Measurements from ENCODE around the gene USH1C.

USH1C gene

DNA sequence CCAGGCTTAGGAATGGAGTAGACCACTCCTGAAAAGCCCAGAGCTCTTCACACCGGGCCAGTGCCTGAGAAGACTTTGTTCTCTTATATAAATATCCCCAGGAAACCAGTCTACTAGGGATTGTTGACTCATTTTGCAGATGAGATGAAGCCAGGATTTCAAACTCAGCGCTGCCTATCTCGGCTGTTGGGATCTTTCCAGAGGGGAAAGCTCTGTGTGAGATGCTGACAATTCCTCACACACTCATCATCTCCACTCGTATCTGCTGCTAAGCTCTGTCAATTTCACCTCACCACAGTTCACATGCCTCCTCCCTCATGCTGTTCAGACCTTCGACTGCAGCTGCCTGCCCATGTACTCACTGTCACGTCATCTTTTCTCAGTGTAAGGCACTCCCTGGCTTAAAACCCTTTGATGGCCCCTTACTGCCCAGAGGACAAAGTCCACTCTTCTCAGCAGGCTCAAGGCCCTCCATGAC, 12.5 kb downstream of the USH1C start:
- H3K27ac Mint-ChIP-seq = no peak overlapping the region

GRCh38 chr11:17531071-17531600, 13.1 kb downstream of the USH1C start:
- no peak for DNase-seq
- H3K36me3 Mint-ChIP-seq (ENCODE audit: low read depth) = no peaks in the 10 kb centered on the region
- H3K4me1 Mint-ChIP-seq = peaks cover 65% of the 10 kb centered on the region
- no peaks in the 10 kb centered on the region for H3K9me3 Mint-ChIP-seq
- H3K27ac Mint-ChIP-seq = no peak overlapping the region
- peaks cover 16% of the 10 kb centered on the region for H3K27me3 Mint-ChIP-seq (ENCODE audit: low read depth, poor library complexity)
- H3K4me3 Mint-ChIP-seq = no peak overlapping the region
- no peak for TF ChIP-seq CTCF (IDR thresholded peaks at IDR 0.05)

More for the DNA sequence above, 12.5 kb downstream of the USH1C start:
- Mint-ChIP-seq H3K4me3 (no peak overlapping the region), H3K4me1 (peaks cover 60% of the 10 kb centered on the region), H3K9me3 (no peaks in the 10 kb centered on the region), H3K27me3 (ENCODE audit: low read depth, poor library complexity) (peaks cover 17% of the 10 kb centered on the region), H3K36me3 (ENCODE audit: low read depth) (no peaks in the 10 kb centered on the region)
- no peak for DNase-seq
- no peak for TF ChIP-seq CTCF (IDR thresholded peaks at IDR 0.05)

DNA sequence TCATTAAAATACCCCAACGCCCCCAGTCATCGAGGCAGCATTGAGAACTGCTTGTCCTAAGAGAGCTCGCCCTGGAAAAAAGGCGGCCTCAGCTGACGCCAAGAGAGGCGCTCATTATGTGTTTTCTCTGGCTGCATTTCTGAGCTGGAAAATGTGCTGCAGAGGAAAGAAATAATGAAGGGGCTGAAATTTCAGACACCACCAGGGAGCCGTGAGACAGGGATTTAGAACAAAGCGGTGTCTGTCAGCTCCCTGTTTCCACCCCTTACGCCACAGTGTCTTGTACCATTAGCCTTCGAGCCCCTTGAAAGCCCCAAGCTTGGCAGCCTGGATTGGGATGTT, 14.4 kb downstream of the USH1C start:
- H3K36me3 Mint-ChIP-seq (ENCODE audit: low read depth) = no peaks in the 10 kb centered on the region
- H3K4me3 Mint-ChIP-seq = no peak overlapping the region
- no peaks in the 10 kb centered on the region for H3K9me3 Mint-ChIP-seq
- peaks cover 67% of the 10 kb centered on the region for H3K4me1 Mint-ChIP-seq
- peaks cover 19% of the 10 kb centered on the region for H3K27me3 Mint-ChIP-seq (ENCODE audit: low read depth, poor library complexity)
- peak overlapping the region; percentile 74 for H3K27ac Mint-ChIP-seq
- TF ChIP-seq CTCF (IDR thresholded peaks at IDR 0.05) = no peak
- DNase-seq = no peak

DNA sequence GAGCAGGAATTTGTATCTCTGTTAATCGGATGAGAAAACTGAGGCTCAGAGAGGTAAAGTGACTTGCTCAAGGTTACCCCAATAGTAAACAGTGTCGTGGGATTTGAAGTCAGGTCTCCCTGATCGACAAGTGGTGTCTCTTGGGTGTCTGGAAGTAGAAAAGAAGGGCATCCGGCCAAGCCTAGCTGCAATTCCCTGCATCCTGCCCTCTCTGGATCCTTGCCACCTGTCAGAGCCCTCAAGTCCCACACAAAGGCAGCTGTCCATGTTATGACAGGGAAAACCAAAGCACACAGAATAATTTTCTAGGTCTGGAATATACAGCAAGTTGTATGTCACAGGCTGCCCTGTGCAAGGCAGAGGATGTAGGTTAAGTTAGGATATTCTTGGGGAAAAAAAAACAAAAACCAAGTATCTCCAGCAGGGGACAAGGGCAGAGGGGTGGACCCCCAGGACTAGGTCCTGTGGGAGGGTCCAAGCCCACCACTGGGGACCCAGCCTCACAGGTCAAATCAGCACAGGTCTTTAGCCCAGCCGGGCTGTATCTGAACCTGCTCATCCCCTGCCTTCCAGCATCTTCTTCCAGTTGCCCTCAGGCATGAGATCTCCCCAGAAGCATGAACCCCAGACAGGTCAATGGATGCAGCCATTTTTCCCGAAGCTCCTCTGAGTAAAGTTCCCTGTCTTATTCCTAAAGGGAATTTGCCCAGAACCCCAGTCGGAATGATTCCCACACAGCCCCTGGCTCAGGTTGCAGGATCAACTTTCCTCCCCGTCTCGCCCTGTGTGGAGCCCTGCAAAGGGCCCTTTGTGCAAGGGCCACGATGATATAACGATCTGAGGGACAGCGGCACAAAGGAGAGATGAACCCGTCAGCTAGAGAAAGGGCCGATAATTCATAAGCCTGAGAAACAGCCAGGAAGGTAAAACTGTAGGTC, 15.0 kb downstream of the USH1C start:
- peaks cover 67% of the 10 kb centered on the region for H3K4me1 Mint-ChIP-seq
- peaks cover 20% of the 10 kb centered on the region for H3K27me3 Mint-ChIP-seq (ENCODE audit: low read depth, poor library complexity)
- no peak for DNase-seq
- TF ChIP-seq CTCF (IDR thresholded peaks at IDR 0.05) = no peak
- no peak overlapping the region for H3K4me3 Mint-ChIP-seq
- peak overlapping the region; percentile 74 for H3K27ac Mint-ChIP-seq
- H3K36me3 Mint-ChIP-seq (ENCODE audit: low read depth) = no peaks in the 10 kb centered on the region
- H3K9me3 Mint-ChIP-seq = no peaks in the 10 kb centered on the region

GRCh38 chr11:17528181-17528691, 16.0 kb downstream of the USH1C start:
- Mint-ChIP-seq H3K36me3 (ENCODE audit: low read depth) (no peaks in the 10 kb centered on the region), H3K9me3 (no peaks in the 10 kb centered on the region), H3K27me3 (ENCODE audit: low read depth, poor library complexity) (peaks cover 18% of the 10 kb centered on the region), H3K27ac (no peak overlapping the region), H3K4me1 (peaks cover 64% of the 10 kb centered on the region), H3K4me3 (no peak overlapping the region)
- TF ChIP-seq CTCF (IDR thresholded peaks at IDR 0.05) = peak; percentile 73
- peak; percentile 78 for DNase-seq

Data from nephron progenitor cell (in vitro differentiated cells).